Measurements from ENCODE around the gene DCX. TPM values are rescaled to one million over a fixed set of nuclear protein-coding genes. Genes with fewer than 3 reads are reported as not detected.

Gene DCX
- total RNA-seq, 1 donor from 2014 or later = not detected

- no peak for DNase-seq (ENCODE audit: low read depth in 2 of 2)
These were observed 102.9 kb downstream of the DCX start for GRCh38 chrX:111309083-111309482.

GRCh38 chrX:111308039-111308438 is 104.0 kb downstream of the DCX start:
- DNase-seq (ENCODE audit: low read depth in 2 of 2) = no peak

- DNase-seq (ENCODE audit: low read depth in 2 of 2) = no peak
These were observed 109.7 kb downstream of the DCX start for GRCh38 chrX:111302284-111302683.

GRCh38 chrX:111288841-111289240 is 123.2 kb downstream of the DCX start:
- no peak for DNase-seq (ENCODE audit: low read depth in 2 of 2)

GRCh38 chrX:111284631-111285293 is 127.2 kb downstream of the DCX start:
- no peak for DNase-seq (ENCODE audit: low read depth in 2 of 2)

- DNase-seq (ENCODE audit: low read depth in 2 of 2) = no peak
These were observed 128.5 kb downstream of the DCX start for GRCh38 chrX:111283446-111283845.

GRCh38 chrX:111282991-111283390 is 129.0 kb downstream of the DCX start:
- DNase-seq (ENCODE audit: low read depth in 2 of 2) = no peak

- no peak for DNase-seq (ENCODE audit: low read depth in 2 of 2)
These were observed 129.9 kb downstream of the DCX start for GRCh38 chrX:111282139-111282538.

- DNase-seq (ENCODE audit: low read depth in 2 of 2) = no peak
These were observed 141.7 kb downstream of the DCX start, which contains the start of gene CAPN6 for GRCh38 chrX:111270339-111270738. TSS of gene CAPN6 (minus strand) at chrX:111270483. CDS start at chrX:111263936, 6,547 bp downstream.

- no peak for DNase-seq (ENCODE audit: low read depth in 2 of 2)
These were observed 143.5 kb downstream of the DCX start for GRCh38 chrX:111268506-111268905.

GRCh38 chrX:111265486-111265885 is 146.5 kb downstream of the DCX start:
- DNase-seq (ENCODE audit: low read depth in 2 of 2) = no peak

- no peak for DNase-seq (ENCODE audit: low read depth in 2 of 2)
These were observed 147.6 kb downstream of the DCX start for GRCh38 chrX:111264385-111264784.

- DNase-seq (ENCODE audit: low read depth in 2 of 2) = no peak
These were observed 149.9 kb downstream of the DCX start for GRCh38 chrX:111262086-111262485.

GRCh38 chrX:111260451-111260850 is 151.5 kb downstream of the DCX start:
- DNase-seq (ENCODE audit: low read depth in 2 of 2) = no peak

GRCh38 chrX:111259559-111259958 is 152.4 kb downstream of the DCX start:
- no peak for DNase-seq (ENCODE audit: low read depth in 2 of 2)

GRCh38 chrX:111257733-111258132 is 154.3 kb downstream of the DCX start:
- no peak for DNase-seq (ENCODE audit: low read depth in 2 of 2)

- DNase-seq (ENCODE audit: low read depth in 2 of 2) = no peak
These were observed 156.9 kb downstream of the DCX start for GRCh38 chrX:111254896-111255693.

- peak; percentile 0 to 1 for DNase-seq (ENCODE audit: low read depth in 2 of 2)
These were observed 167.7 kb downstream of the DCX start for GRCh38 chrX:111244235-111244750.

Measured in dermis microvascular lymphatic vessel endothelial cell (primary cell).